ENCODE data around the gene INPP5A.
A peak's percentile ranks its signal among the peaks of the same experiment; 100 is the strongest.

INPP5A gene

GRCh38 chr10:132634241-132634946 lies 96.8 kb downstream of the INPP5A start:
- no peak for DNase-seq

GRCh38 chr10:132634947-132635271 lies 97.3 kb downstream of the INPP5A start:
- DNase-seq, result no peak

- DNase-seq, result no peak
Measured at GRCh38 chr10:132636358-132636757, 98.8 kb downstream of the INPP5A start.

GRCh38 chr10:132637477-132638129 lies 100.0 kb downstream of the INPP5A start:
- DNase-seq, result peak; percentile 52 to 55

GRCh38 chr10:132638130-132638515 lies 100.5 kb downstream of the INPP5A start:
- no peak for DNase-seq

- no peak for DNase-seq
Measured at GRCh38 chr10:132639470-132639869, 101.9 kb downstream of the INPP5A start.

GRCh38 chr10:132640326-132641125 lies 102.9 kb downstream of the INPP5A start:
- no peak for DNase-seq

- DNase-seq, result no peak
Measured at GRCh38 chr10:132641401-132641800, 103.8 kb downstream of the INPP5A start.

GRCh38 chr10:132641966-132642731 lies 104.6 kb downstream of the INPP5A start:
- no peak for DNase-seq

- DNase-seq, result no peak
Measured at GRCh38 chr10:132642732-132643008, 105.1 kb downstream of the INPP5A start.

- DNase-seq, result no peak
Measured at GRCh38 chr10:132643709-132644526, 106.3 kb downstream of the INPP5A start.

GRCh38 chr10:132644527-132645246 lies 107.1 kb downstream of the INPP5A start:
- DNase-seq, result no peak

- no peak for DNase-seq
Measured at GRCh38 chr10:132645247-132645530, 107.6 kb downstream of the INPP5A start.

- DNase-seq, result no peak
Measured at GRCh38 chr10:132645630-132646442, 108.2 kb downstream of the INPP5A start.

GRCh38 chr10:132646443-132647097 lies 109.0 kb downstream of the INPP5A start:
- DNase-seq, result no peak

- no peak for DNase-seq
Measured at GRCh38 chr10:132647424-132647823, 109.8 kb downstream of the INPP5A start.

- DNase-seq, result no peak
Measured at GRCh38 chr10:132648072-132648850, 110.7 kb downstream of the INPP5A start.

- DNase-seq, result no peak
Measured at GRCh38 chr10:132648851-132649528, 111.4 kb downstream of the INPP5A start.

Data from AML-193 (cell line).